ENCODE results near the gene IL20RA. TPM values are rescaled to one million over a fixed set of nuclear protein-coding genes. Genes with fewer than 3 reads are reported as not detected.
"Not testable (repeated sequence)": the region's sequence is repeated elsewhere in the genome, so short reads cannot be mapped to it uniquely, and the experiment has no call there.

IL20RA gene
- total RNA-seq, result 0.26 and 1.1 TPM in 2 replicates

GRCh38 chr6:137044366-137045221, at the start of gene IL20RA:
TSS of gene IL20RA (minus strand) at chr6:137044965. CDS start at chr6:137044728, 237 bp downstream.
- DNase-seq (ENCODE audit: low read depth in 2 of 2), result peak in 1 of 2 donors; percentile 13

- no peak for DNase-seq (ENCODE audit: low read depth in 2 of 2)
These were observed 48.7 kb upstream of the IL20RA start for GRCh38 chr6:137093183-137094069.

GRCh38 chr6:137092018-137092417, 47.3 kb upstream of the IL20RA start:
- DNase-seq (ENCODE audit: low read depth in 2 of 2), result no peak

GRCh38 chr6:137089305-137089704, 44.5 kb upstream of the IL20RA start:
- DNase-seq (ENCODE audit: low read depth in 2 of 2), result no peak

GRCh38 chr6:137087902-137088301, 43.1 kb upstream of the IL20RA start:
- no peak for DNase-seq (ENCODE audit: low read depth in 2 of 2)

- no peak for DNase-seq (ENCODE audit: low read depth in 2 of 2)
These were observed 41.3 kb upstream of the IL20RA start for GRCh38 chr6:137086031-137086430.

- no peak for DNase-seq (ENCODE audit: low read depth in 2 of 2)
These were observed 40.3 kb upstream of the IL20RA start for GRCh38 chr6:137084865-137085617.

GRCh38 chr6:137084090-137084489, 39.3 kb upstream of the IL20RA start:
- DNase-seq (ENCODE audit: low read depth in 2 of 2), result no peak

- DNase-seq (ENCODE audit: low read depth in 2 of 2), result no peak
These were observed 37.2 kb upstream of the IL20RA start for GRCh38 chr6:137081997-137082396.

- DNase-seq (ENCODE audit: low read depth in 2 of 2), result no peak
These were observed 35.9 kb upstream of the IL20RA start for GRCh38 chr6:137080711-137081110.

- DNase-seq (ENCODE audit: low read depth in 2 of 2), result peak; percentile 33 to 70
These were observed 31.7 kb upstream of the IL20RA start for GRCh38 chr6:137076277-137077068.

GRCh38 chr6:137075790-137076189, 31.0 kb upstream of the IL20RA start:
- DNase-seq (ENCODE audit: low read depth in 2 of 2), result not testable (repeated sequence)

GRCh38 chr6:137070303-137070702, 25.5 kb upstream of the IL20RA start:
- no peak for DNase-seq (ENCODE audit: low read depth in 2 of 2)

- no peak for DNase-seq (ENCODE audit: low read depth in 2 of 2)
These were observed 22.6 kb upstream of the IL20RA start for GRCh38 chr6:137067399-137067798.

GRCh38 chr6:137058037-137058436, 13.3 kb upstream of the IL20RA start:
- no peak for DNase-seq (ENCODE audit: low read depth in 2 of 2)

- no peak for DNase-seq (ENCODE audit: low read depth in 2 of 2)
These were observed 11.5 kb upstream of the IL20RA start for GRCh38 chr6:137056121-137056880.

- no peak for DNase-seq (ENCODE audit: low read depth in 2 of 2)
These were observed 7.2 kb upstream of the IL20RA start for GRCh38 chr6:137051790-137052472.

- DNase-seq (ENCODE audit: low read depth in 2 of 2), result no peak
These were observed 4.3 kb upstream of the IL20RA start for GRCh38 chr6:137049095-137049494.

- DNase-seq (ENCODE audit: low read depth in 2 of 2), result no peak
These were observed 2.2 kb upstream of the IL20RA start for GRCh38 chr6:137046871-137047412.

Measured in dermis microvascular lymphatic vessel endothelial cell (primary cell).